Erythroblast (primary cell): ENCODE results near the gene SFSWAP.

ENCODE experiments used
- GATA1 ChIP-seq: IDR thresholded peaks from 2 replicates; pipeline ENCODE4 v1.6.1; 2011; ENCODE audit warnings: low read depth, mild to moderate bottlenecking, control low read depth, low read length, moderate library complexity
- POLR2A ChIP-seq: IDR thresholded peaks from 2 replicates; pipeline ENCODE4 v1.6.1; 2011; ENCODE audit warnings: mild to moderate bottlenecking, low read length

DNA sequence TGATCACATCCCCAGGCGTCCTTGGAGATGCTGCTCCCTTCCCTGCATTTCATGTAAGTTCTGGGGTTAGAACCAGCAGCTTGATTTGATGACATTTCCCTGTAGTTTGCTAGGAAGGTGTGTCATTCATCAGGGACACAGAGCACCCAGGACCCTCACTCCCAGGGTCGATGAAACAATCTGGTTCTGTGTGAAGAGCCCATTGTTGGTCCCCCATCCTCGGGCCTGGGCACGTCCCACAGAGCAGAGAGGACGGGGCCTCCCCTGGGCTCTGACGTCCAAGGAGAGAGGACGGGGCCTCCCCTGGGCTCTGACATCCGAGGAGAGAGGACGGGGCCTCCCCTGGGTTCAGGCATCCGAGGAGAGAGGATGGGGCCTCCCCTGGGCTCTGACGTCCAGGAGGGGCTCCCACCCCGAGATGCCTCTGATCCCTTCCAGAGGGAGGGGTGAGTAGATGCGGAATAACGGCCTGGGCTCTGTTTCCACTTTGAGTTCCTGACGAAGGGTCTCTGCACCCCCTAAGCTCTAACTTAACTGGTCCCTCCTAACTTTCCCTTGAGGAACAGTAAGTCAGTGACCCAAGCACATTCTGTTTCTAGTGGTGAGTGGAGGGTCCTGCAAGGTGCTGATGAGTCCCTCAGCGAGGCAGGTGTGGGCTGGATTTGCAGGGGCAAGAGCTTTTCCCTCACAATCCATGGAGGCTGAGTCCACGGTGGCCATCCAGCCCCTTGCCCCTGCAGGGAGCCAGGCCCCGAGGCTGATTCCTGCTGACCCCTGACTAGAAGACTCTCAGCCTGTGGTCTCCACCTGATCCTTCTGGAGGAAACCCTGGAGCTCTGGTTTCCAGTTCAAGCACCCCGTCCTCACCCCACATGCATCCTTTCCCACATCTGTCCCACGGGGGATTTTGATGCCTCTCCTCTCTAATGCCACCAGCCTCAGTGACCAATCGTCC lies 35.5 kb upstream of the SFSWAP start:
- no peak for TF ChIP-seq POLR2A
- no peak for TF ChIP-seq GATA1
